ENCODE results near the gene PRPH2.

GRCh38 chr6:42758756-42759430 is 36.5 kb upstream of the PRPH2 start:
- TF ChIP-seq CTCF (IDR thresholded peaks at IDR 0.05; ENCODE audit: low read length) = no peak
- no peak for TF ChIP-seq EZH2 (IDR thresholded peaks at IDR 0.05; ENCODE audit: borderline replicate concordance, low read length)

Measured in OCI-LY1 (cell line).